Suprapubic skin (tissue), 4 donors: ENCODE results near the gene CTU2.

Experiments used
- POLR2A ChIP-seq, 2 donors: fragments of 450-650 bp; IDR thresholded peaks; one replicate each; pipeline ENCODE4 v1.6.1; 2017; ENCODE audit warnings: antibody characterized with exemption in 2 of 2, mild to moderate bottlenecking in 2 of 2, moderate library complexity in 2 of 2
- POLR2AphosphoS5 ChIP-seq, 3 donors: sonication (generic); formaldehyde crosslinking; IDR thresholded peaks; one replicate each; pipeline ENCODE4 v1.6.1; 2017; ENCODE audit warnings: antibody characterized with exemption in 3 of 3
- TF ChIP-seq, protein P1 (sequence below), 2 donors: fragments of 200-600 bp in 1 of 2; fragments of 450-650 bp in 1 of 2; sonication (generic) in 1 of 2; IDR thresholded peaks; one replicate each; pipeline ENCODE4 v1.5.1; 2016 to 2019; ENCODE audit warnings: antibody characterized with exemption in 2 of 2, mild to moderate bottlenecking in 1 of 2, moderate library complexity in 1 of 2

DNA sequence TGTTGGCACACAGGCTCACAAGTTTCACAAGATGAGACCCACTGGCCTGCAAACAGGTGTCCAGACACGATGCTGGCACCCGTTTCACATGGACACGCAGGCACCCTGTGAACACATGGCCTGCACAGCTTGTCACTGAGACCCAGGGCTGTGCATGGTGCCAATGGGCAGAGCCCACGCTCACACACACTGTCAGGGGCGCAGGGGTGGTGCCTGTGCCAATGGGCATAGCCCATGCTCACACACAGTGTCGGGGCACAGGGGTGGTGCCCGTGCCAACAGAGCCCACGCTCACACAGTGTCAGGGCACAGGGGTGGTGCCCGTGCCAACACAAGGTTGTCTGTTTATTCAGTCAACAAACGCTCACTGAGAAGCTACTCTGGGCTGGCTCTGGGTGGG is 29.3 kb downstream of the CTU2 start:
- TF ChIP-seq, protein P1, sequence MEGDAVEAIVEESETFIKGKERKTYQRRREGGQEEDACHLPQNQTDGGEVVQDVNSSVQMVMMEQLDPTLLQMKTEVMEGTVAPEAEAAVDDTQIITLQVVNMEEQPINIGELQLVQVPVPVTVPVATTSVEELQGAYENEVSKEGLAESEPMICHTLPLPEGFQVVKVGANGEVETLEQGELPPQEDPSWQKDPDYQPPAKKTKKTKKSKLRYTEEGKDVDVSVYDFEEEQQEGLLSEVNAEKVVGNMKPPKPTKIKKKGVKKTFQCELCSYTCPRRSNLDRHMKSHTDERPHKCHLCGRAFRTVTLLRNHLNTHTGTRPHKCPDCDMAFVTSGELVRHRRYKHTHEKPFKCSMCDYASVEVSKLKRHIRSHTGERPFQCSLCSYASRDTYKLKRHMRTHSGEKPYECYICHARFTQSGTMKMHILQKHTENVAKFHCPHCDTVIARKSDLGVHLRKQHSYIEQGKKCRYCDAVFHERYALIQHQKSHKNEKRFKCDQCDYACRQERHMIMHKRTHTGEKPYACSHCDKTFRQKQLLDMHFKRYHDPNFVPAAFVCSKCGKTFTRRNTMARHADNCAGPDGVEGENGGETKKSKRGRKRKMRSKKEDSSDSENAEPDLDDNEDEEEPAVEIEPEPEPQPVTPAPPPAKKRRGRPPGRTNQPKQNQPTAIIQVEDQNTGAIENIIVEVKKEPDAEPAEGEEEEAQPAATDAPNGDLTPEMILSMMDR (IDR thresholded peaks at IDR 0.05), result no peak
- TF ChIP-seq POLR2A (IDR thresholded peaks at IDR 0.05) (no peak), POLR2AphosphoS5 (IDR thresholded peaks at IDR 0.05) (no peak)
